Femur (tissue), 1 donor: ENCODE results near the gene ARID2.

Experiments
- DNase-seq: peaks from one replicate; pipeline ENCODE4 v3.0.0-alpha.2; 2017

ARID2 gene

DNA sequence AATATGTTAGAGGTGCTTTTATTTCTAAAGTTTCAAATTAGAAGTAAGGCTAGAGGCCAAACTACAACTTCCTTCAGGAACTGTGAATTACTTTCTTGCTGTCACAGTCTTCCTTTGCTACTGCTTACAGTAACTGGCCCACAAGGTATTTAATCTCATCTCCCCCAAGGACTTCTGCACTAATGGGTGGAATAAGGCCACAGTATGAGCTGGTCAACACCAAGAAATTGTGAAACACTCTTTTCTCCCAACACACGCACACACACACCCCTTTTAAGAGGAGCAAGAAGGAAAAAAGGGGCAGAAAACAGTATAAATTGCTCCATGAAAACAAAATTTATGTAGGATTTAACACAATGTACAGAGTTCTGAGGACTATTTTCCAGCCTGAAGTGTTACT is 215.3 kb downstream of the ARID2 start:
- DNase-seq = no peak

DNA sequence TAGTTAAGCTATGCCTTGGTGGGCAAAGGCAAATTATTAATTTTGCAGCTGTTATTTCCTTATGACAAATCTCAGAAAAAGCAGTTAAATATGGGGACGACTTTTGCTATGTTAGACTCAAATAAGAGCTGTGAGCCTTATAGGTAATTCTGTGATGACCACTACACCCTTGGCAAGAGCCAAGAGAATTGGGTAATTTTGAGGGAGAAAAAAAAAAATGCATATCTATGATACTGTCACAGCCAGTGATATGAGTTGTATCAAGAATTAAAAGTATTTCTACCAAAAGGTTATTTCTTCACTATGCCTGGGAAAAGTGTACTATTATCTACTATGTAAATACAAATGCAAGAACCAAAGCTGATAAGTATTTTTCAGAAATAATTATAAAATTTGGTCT is 216.9 kb downstream of the ARID2 start:
- no peak for DNase-seq

DNA sequence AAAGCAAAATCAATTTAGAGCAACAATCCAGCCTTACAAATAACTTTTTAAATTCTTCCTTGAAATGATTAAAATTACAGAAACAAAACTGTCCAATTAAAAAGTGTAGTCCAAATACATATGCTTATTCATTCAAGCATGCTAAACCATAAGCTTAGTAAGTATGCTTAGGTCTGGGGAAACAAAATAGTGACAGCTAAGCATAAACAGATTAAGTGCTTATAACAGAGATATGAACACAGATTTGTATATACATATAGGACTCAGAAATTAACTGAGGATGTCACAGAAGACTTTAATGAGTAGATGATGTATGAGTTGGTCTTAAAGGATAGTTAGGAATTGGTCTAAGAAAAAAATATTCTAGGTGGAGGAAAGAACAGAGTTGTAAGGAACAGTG is 219.0 kb downstream of the ARID2 start:
- no peak for DNase-seq
